ENCODE measurements around the gene HIRA. TPM values are rescaled to one million over a fixed set of nuclear protein-coding genes. Genes with fewer than 3 reads are reported as not detected.
A peak's percentile ranks its signal among the peaks of the same experiment; 100 is the strongest.

HIRA gene
- total RNA-seq, 4 donors from 2014 or later, result 63.8 to 139 (median 107) TPM

DNA sequence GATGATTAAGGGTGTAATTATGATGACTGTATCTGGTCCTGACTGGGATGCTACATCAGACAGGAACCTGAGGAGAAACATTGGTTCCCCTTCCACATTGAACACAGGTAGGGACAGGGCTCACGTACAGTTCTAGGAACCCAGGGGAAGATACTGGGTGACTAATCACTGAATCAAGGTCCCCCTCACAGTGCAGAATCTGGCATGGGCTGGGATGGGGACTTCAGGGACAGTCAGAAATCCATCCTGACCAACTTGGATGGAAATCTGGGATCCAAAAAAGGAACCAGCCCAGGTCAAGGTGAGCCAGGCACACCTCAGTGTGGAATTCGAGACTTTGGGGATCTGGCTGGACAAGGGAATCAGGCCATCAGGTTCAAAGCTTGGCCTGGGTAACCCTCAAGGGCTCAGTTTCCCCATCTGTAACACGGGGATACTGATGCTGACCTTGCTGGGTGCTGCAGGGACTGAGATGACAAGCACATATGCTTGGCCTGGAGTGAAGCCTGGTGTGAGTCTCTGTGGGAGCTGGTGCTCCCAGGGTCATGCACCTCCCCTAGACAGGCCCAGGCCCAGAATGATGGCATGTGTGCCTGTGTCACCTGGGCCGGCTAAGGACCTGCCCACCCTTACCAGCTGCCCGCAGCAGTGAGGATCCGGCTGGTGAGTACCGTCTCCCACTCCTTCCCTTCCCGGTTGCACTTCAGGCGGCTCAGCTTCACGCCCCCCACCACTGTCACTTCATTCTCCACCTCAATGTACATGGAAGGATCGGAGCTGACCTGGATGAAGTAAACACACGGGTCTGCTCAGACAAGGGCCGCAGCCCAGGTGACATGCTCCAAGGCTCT is 72.6 kb downstream of the HIRA start:
- intact Hi-C loops (cut with DNase I), result loop anchor here (10.0 kb wide), 1 partner anchor 76 kb away; the partner anchor contains the start of genes HIRA and MRPL40
- peaks cover 82 to 90% of the 10 kb centered on the region in 2 donors for H3K4me1 ChIP-seq
- H3K4me3 ChIP-seq (replicated peaks in 1 of 3), result no peak overlapping the region
- 91 to 95% methylated on average over 11 to 12 of the region's 13 CpGs for WGBS, 2 donors
- H3K27ac ChIP-seq, result peak overlapping the region; percentile 99
- DNase-seq, result no peak
- peaks cover 43 to 69% of the 10 kb centered on the region in 2 donors for H3K36me3 ChIP-seq
- TF ChIP-seq, protein P1, sequence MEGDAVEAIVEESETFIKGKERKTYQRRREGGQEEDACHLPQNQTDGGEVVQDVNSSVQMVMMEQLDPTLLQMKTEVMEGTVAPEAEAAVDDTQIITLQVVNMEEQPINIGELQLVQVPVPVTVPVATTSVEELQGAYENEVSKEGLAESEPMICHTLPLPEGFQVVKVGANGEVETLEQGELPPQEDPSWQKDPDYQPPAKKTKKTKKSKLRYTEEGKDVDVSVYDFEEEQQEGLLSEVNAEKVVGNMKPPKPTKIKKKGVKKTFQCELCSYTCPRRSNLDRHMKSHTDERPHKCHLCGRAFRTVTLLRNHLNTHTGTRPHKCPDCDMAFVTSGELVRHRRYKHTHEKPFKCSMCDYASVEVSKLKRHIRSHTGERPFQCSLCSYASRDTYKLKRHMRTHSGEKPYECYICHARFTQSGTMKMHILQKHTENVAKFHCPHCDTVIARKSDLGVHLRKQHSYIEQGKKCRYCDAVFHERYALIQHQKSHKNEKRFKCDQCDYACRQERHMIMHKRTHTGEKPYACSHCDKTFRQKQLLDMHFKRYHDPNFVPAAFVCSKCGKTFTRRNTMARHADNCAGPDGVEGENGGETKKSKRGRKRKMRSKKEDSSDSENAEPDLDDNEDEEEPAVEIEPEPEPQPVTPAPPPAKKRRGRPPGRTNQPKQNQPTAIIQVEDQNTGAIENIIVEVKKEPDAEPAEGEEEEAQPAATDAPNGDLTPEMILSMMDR (IDR thresholded peaks at IDR 0.05), result no peak
- no peaks in the 10 kb centered on the region for H3K9me3 ChIP-seq
- no peaks in the 10 kb centered on the region for H3K27me3 ChIP-seq

DNA sequence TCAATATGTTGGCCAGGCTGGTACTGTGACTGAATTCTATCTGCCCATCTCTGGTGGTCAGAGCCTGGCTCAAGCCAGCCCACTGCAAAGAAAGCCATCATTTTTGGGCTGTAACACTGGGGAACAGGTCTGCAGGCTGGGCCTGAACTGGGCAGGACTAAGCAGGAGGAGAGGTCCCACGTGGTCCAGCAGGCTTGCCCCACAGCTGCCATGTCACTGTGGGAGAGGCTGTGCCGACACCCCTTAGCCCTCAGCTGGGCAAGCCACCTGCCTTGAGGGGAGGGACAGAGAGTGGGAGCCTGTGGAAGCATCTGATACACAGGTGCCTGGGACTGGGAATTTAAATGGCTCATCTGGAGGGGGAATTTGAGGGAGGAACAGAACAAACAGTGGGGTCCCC is 73.3 kb downstream of the HIRA start:
- Histone ChIP-seq H3K36me3 (peaks cover 45 to 70% of the 10 kb centered on the region in 2 donors), H3K4me1 (peaks cover 80 to 86% of the 10 kb centered on the region in 2 donors), H3K9me3 (no peaks in the 10 kb centered on the region), H3K27ac (peak overlapping the region; percentile 99), H3K4me3 (replicated peaks in 1 of 3) (no peak overlapping the region), H3K27me3 (no peaks in the 10 kb centered on the region)
- DNase-seq, result no peak
- WGBS, 2 donors, result 100% methylated on average over 2 of the region's 2 CpGs; no CpG with 5 or more reads in 1 of the 2 donors
- TF ChIP-seq, protein P1 (IDR thresholded peaks at IDR 0.05), result peak in 1 of 6 experiments; percentile 3
- no peak for TF ChIP-seq POLR2A (IDR thresholded peaks at IDR 0.05)
- intact Hi-C loops (cut with DNase I), result loop anchor here (10.0 kb wide), 1 partner anchor 77 kb away; the partner anchor contains the start of genes HIRA and MRPL40

DNA sequence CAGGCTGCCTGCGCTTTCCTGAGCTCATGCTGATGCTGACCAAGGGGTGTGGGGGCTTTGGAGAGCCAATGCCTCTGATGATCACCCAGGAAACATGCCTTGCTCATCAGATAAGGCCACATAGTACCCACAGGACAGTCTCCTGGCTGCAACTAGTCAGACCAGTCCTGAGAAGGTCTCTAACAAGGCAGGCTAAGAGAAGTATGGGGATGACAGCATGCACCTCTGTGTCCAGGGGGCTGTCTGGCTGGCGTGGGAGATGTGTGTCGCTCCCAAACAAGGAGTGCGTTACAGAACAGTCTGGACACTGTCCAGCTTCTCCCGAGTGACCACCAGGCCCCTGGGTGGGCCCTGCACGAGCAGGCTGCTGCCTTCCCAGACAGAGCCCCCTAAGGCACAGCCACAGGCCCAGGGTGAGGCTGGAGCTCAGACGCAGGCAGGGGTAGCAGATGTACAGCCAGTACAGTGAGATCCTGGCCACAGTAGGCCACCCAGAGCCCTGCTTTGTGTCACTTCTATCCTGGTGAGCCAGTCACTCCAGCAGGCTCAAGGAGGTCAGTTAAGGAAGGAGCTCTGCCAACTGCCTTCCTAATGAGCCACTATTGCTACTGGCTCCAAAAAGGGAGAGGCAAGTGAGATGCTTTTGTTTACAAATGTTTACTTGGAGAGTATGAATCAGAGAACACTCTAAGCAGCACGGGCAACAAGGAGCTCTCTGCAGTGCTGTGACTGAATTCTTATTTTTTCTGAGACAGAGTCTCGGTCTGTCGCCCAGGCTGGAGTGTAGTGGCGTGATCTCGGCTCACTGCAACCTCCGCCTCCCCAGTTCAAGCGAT is 74.0 kb downstream of the HIRA start:
- peak in 1 of 2 donors; percentile 56 for TF ChIP-seq POLR2A (IDR thresholded peaks at IDR 0.05)
- TF ChIP-seq, protein P1 (IDR thresholded peaks at IDR 0.05), result peak in 1 of 6 experiments; percentile 5
- H3K4me1 ChIP-seq, result peaks cover 73 to 79% of the 10 kb centered on the region in 2 donors
- no peaks in the 10 kb centered on the region for H3K9me3 ChIP-seq
- 42 to 52% methylated on average over 11 of the region's 14 CpGs for WGBS, 2 donors
- H3K36me3 ChIP-seq, result peaks cover 52 to 77% of the 10 kb centered on the region in 2 donors
- peak; percentile 83 to 85 for DNase-seq
- H3K4me3 ChIP-seq (replicated peaks in 1 of 3), result no peak overlapping the region
- intact Hi-C loops (cut with DNase I), result loop anchor here (10.0 kb wide), 1 partner anchor 77 kb away; the partner anchor contains the start of genes HIRA and MRPL40
- no peaks in the 10 kb centered on the region for H3K27me3 ChIP-seq
- peak overlapping the region; percentile 99 for H3K27ac ChIP-seq

DNA sequence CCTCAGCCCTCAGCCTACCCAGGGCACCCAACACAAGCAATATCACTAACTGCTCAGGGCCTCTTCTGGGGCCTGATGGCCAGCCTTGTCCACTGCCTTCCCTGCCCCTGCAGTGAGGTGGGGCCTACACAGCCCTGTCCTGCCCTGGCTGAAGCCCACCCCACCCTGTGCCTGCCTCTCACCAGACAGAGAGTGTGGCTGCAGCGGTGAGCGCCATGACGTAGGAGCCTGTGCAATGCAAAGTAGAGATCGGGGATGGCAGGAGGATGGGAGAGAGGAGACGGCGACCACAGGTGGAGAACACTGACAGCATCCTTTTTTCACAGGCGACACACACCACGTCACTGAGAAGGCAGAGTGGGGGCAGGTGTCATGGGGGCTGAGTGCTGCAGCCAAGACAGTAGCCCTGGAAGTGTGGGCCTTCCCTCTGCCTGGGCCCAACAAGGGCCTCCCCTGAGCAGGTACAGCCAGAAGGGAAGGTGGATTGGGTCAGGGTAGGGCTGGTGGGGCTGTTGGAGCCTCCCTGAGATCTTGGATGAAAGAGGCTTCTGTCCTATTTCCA is 74.7 kb downstream of the HIRA start:
- H3K4me3 ChIP-seq (replicated peaks in 1 of 3), result no peak overlapping the region
- peaks cover 68 to 77% of the 10 kb centered on the region in 2 donors for H3K4me1 ChIP-seq
- peak overlapping the region; percentile 83 to 99 (median 99) for H3K27ac ChIP-seq
- no peak for TF ChIP-seq POLR2A (IDR thresholded peaks at IDR 0.05)
- TF ChIP-seq, protein P1 (IDR thresholded peaks at IDR 0.05), result no peak
- DNase-seq, result no peak
- H3K27me3 ChIP-seq, result no peaks in the 10 kb centered on the region
- peaks cover 59 to 84% of the 10 kb centered on the region in 2 donors for H3K36me3 ChIP-seq
- H3K9me3 ChIP-seq, result no peaks in the 10 kb centered on the region
- intact Hi-C loops (cut with DNase I), result loop anchor here (10.0 kb wide), 1 partner anchor 78 kb away; the partner anchor contains the start of genes HIRA and MRPL40
- 95 to 99% methylated on average over 8 of the region's 8 CpGs for WGBS, 2 donors

Measured in thyroid gland (tissue), 4 donors.